Bronchial epithelial cell (primary cell): Measurements from ENCODE around the gene UGT2B17. TPM values are rescaled to one million over a fixed set of nuclear protein-coding genes. Genes with fewer than 3 reads are reported as not detected.
A peak's percentile ranks its signal among the peaks of the same experiment; 100 is the strongest.
"Not testable (repeated sequence)": the region's sequence is repeated elsewhere in the genome, so short reads cannot be mapped to it uniquely, and the experiment has no call there.

Experiments used
- DNase-seq: peaks from one replicate; pipeline ENCODE4 v3.0.0-alpha.2; 2010; ENCODE audit warnings: low read depth
- FAIRE-seq: peaks from 2 replicates; lab custom pipeline; 2011; peaks lifted over from hg19 to GRCh38; lab: Jason Lieb, UNC
- H3K27me3 ChIP-seq: 2 replicates; pipeline ENCODE4 v1.5.1; 2011; ENCODE audit warnings: low read length; ENCODE audit not compliant: control insufficient read depth, insufficient read depth
- H3K36me3 ChIP-seq: 2 replicates; pipeline ENCODE4 v1.5.1; 2011; ENCODE audit warnings: low read length; ENCODE audit not compliant: control insufficient read depth, insufficient read depth
- H3K4me3 ChIP-seq: 2 replicates; pipeline ENCODE4 v1.5.1; 2011; ENCODE audit warnings: mild to moderate bottlenecking, low read depth, low read length, control low read depth
- total RNA-seq: library from RNA; depleted of rRNA; stranded (reverse); fragments of >200 nt; gene quantifications from 2 replicates; pipeline ENCODE4 v1.2.1, GENCODE V29; 2014
- TF ChIP-seq, protein P1 (sequence below): IDR thresholded peaks from 2 replicates; pipeline ENCODE4 v1.5.1; 2011; ENCODE audit warnings: mild to moderate bottlenecking, moderate library complexity, low read length, control low read depth, inconsistent platforms; ENCODE audit not compliant: insufficient read depth, severe bottlenecking

Gene UGT2B17
- total RNA-seq, 1 donor from 2014 or later: not detected

DNA sequence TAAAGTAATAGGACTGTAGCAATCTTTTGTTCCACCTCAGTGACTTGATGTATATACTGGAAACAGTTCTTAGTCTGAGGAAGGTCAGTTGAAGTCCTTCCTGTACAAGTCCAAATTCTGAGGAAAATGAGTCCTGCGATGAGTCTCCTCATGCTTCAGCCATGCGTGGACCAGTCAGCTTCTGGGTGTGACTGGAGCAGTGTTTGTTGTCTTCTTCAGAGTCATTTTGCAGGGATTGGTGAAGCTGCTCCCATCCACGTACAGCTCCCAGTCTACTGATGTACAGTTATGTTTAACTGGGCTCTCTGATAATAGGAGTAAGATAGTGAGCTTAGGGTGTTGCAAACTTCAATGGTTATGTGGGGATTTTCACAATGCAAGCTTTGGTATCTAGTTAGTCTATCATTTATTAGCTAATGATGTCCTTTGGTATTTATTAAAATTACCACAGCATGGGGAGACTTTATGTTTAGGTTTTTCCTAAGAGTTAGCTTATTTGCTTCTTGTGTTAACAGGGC, 3.4 kb downstream of the UGT2B17 start:
- no peaks in the 10 kb centered on the region for H3K36me3 ChIP-seq
- no peaks in the 10 kb centered on the region for H3K27me3 ChIP-seq
- DNase-seq (no peak), FAIRE-seq (no peak)
- TF ChIP-seq, protein P1, sequence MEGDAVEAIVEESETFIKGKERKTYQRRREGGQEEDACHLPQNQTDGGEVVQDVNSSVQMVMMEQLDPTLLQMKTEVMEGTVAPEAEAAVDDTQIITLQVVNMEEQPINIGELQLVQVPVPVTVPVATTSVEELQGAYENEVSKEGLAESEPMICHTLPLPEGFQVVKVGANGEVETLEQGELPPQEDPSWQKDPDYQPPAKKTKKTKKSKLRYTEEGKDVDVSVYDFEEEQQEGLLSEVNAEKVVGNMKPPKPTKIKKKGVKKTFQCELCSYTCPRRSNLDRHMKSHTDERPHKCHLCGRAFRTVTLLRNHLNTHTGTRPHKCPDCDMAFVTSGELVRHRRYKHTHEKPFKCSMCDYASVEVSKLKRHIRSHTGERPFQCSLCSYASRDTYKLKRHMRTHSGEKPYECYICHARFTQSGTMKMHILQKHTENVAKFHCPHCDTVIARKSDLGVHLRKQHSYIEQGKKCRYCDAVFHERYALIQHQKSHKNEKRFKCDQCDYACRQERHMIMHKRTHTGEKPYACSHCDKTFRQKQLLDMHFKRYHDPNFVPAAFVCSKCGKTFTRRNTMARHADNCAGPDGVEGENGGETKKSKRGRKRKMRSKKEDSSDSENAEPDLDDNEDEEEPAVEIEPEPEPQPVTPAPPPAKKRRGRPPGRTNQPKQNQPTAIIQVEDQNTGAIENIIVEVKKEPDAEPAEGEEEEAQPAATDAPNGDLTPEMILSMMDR: no peak
- H3K4me3 ChIP-seq: no peak overlapping the region

DNA sequence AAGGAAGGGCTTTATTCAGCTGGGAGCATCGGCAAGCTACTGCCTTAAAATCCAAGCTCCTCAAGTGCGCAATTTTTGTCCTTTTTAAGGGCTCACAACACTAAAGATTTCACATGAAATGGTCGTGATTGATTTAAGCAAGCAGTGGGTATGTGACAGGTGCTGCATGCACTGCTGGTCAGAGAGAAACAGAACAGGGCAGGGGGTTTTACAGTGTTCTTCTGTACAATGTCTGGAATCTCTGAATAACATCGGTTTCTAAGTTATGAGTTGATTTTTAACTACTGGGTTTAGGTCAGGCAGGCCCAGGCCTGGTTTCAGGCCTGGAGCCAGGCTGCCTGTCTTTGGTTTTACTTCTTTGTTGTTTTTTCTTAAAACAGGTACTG, 6.0 kb downstream of the UGT2B17 start:
- FAIRE-seq (no peak), DNase-seq (no peak)
- H3K4me3 ChIP-seq: no peak overlapping the region
- TF ChIP-seq, protein P1: no peak
- no peaks in the 10 kb centered on the region for H3K27me3 ChIP-seq
- no peaks in the 10 kb centered on the region for H3K36me3 ChIP-seq

DNA sequence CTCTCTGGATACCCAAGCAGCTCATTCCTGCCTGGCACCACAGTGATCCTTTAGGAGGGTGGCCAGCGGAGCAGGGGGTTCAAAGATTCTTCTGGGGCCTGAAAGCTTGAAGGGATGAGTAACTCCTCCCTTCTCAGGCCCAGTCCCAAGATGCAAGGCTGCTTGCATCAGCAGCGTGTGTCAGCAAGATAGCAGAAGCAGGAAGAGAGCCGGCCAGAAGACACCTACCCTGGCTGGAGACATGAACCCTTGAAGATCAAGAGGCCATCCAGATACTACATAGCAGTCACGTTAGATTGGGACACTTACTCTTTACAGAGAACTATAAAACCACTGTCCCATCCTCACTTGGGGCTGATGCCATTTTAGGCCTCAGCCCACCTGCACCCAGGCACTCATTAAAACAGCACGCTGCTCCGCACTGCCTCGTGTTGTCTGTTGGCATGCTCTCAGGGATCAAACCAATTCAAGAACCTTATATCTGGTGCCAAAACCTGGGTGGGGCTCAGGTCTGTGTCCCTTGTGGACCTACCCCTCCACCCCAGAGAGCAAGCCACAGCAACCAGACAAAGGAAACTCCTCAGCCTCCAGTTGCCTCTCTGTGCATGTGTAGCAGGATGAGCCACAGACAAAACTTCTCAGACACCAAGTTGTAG, 6.5 kb downstream of the UGT2B17 start:
- Histone ChIP-seq H3K4me3 (no peak overlapping the region), H3K27me3 (no peaks in the 10 kb centered on the region), H3K36me3 (no peaks in the 10 kb centered on the region)
- TF ChIP-seq, protein P1: no peak
- no peak for DNase-seq
- no peak for FAIRE-seq

DNA sequence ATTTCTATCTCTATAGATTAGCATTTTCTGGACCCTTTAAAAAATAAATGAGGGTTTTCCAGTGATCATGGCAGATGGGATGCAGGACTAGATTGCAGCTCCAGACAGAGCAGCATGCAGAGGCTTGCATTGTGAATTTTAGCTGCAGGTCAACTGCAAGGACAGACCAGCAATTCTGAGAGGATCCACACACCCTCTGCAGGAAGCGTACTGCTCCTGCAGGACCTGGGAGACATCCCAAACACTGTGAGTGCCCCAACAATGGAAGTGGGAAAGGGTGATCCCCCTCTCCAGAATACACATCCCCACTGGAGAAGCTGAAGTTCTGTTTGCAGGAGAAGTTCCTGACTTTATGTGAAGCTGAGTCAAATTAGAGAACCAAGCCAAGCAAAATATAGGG, 7.1 kb downstream of the UGT2B17 start:
- FAIRE-seq: peak; percentile 58
- not testable (repeated sequence) for DNase-seq

DNA sequence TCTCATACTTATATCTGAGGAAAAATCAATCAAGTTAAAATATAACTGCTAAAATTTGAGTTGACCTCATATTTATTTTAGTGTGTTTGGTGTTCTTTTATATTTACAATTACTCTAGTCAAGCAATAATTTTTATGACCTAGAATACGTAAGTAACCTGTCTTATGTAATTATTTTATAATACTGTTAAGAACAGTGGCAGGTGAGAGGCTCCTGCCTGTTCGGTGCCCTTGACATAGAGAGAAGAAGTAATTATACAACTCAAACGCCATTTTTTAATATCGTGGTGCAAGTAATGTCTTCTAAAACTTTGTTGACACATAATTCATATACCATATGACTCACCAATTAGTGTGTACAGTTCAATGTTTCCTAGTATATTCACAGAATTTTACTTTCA, 7.6 kb downstream of the UGT2B17 start:
- not testable (repeated sequence) for DNase-seq

More for the DNA sequence above, 7.1 kb downstream of the UGT2B17 start:
- H3K27me3 ChIP-seq, H3K36me3 ChIP-seq, H3K4me3 ChIP-seq: not testable (repeated sequence)

DNA sequence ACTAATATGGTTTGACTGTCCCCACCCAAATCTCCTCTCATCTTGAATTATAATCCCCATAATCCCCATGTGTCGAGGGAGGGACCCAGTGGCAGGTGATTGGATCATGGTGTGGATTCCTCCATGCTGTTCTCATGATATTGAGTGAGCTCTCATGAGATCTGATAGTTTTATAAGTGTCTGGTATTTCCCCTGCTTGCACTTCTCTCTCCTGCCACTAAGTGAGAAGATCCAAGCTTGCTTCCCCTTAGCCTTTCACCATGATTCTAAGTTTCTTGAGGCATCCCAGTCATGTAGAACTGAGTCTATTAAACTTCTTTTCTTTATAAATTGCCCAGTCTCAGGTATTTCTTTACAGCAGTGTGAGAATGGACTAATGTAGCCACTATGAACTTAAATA, 9.8 kb downstream of the UGT2B17 start:
- H3K4me3 ChIP-seq, DNase-seq, FAIRE-seq, H3K36me3 ChIP-seq, H3K27me3 ChIP-seq: not testable (repeated sequence)

More for the DNA sequence above, 7.6 kb downstream of the UGT2B17 start:
- not testable (repeated sequence) for H3K27me3 ChIP-seq, FAIRE-seq, H3K36me3 ChIP-seq, H3K4me3 ChIP-seq

DNA sequence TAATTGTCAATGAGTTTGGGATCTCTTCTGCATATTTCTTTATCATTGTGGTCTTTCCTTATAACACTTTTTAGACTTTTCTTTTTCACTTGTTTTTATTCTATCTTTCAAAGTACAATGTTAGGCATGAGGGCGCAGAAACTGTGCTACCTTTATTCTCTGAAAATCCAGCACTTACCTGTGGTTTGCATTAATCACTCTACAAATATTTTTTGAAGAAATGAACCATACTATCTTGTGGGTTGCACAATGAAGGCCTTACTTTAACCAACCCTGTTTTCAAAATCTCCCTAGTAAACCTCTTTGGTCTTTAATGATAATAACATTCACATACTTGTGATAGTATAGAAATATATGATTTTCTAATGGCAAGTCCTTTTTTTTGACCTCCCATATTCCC, 11.0 kb downstream of the UGT2B17 start:
- not testable (repeated sequence) for H3K36me3 ChIP-seq, H3K27me3 ChIP-seq, H3K4me3 ChIP-seq, FAIRE-seq
- peak; percentile 48 for DNase-seq

DNA sequence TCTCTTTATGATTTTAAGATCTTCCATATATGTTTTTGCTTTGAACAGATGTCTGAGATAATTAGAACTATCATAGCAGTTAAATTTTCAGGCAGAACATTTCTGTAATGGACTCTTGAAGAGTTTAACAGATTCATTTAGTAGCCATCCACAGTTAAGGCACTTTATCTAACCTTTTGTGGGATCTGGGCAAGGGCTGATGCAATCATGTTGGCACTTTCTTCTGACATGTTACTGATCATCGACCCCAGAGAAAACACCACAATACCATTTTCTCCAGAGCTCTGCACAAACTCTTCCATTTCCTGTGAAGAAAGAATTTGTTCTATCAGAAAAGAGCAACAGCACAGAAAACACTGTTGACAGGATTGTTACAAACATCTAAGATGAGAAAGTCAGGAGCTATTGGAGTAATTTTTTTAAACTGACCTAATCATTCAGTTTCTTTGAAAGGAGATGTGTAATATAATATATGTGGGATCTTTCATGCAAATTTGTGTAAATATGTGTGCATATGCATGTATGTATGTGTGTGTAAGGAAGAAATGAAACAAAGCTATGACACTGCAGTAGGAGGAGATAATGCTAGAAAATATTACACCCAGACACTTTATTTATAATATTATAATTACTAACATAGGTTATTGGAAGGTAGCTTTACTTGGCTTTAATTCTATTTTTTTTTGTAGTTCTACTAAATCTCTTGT, 15.6 kb downstream of the UGT2B17 start:
- not testable (repeated sequence) for DNase-seq, H3K36me3 ChIP-seq, H3K4me3 ChIP-seq, H3K27me3 ChIP-seq
- peak; percentile 43 for FAIRE-seq

DNA sequence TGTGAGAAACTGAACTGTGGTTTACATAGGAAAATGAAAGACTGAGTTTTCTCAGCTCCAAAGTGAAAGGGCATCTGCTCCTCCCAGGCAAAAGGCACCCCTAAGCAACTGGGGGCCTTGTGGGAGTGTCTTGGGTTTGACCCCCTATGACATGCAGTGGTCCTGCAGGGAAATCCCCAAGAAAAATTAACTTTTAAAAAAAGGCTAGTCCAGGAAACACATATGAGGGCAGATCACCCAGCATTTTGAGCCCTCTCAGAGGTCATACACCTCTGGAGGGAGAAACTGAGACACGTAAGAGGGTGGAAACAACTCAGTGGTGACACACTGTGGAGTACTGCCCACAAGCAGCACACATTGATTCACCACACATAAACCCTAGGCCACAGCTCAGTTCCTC, 22.3 kb downstream of the UGT2B17 start:
- H3K27me3 ChIP-seq, H3K4me3 ChIP-seq, FAIRE-seq, DNase-seq, H3K36me3 ChIP-seq: not testable (repeated sequence)

DNA sequence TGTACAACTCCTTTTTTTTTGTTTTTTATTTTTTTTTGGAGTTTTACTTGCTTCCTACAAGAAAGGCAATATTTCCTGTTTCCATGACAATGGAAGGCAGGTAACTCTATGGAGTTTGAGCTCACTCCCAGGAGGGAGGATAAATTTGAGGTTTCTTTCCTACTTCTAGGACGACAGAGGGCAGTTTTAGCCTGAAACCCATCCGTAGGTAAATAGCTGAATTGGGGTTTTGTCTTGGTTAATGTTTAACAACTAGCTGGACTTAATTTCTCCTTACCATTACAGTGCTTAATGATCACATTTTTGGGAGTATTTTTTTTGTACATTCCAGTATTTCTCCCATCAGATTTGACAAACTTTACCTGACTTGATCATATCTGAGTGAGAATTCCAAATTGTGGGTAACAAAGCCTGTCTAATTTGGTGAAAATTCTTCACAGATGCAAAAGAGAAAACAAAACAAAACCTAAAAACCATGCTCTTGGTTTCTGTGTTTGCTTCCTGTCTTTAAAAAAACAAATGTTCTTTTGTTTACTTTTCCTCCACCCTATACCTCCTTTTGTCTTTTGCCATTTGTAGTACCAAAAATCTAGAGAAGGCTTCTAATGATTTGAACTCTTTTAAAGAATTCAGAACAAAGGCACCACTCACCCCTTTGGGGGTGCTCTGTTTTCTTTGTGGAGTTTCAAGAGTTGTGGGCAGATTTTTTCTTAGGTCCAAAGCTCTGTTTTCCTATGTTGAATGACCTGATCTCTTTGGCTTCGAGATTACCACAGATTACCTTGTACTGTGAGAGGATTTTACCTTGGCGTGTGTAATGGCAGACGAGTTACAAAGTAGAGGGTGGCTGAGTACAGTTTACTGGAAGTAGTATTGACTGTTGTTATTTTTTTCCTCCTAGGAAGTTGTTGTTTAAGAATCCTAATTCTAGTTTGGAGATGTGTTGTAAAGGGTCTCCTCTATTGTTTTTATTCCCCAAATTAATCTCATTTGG, 23.0 kb downstream of the UGT2B17 start:
- not testable (repeated sequence) for DNase-seq, H3K27me3 ChIP-seq, FAIRE-seq, H3K4me3 ChIP-seq, H3K36me3 ChIP-seq
